HCT116 (cell line): Measurements from ENCODE around the gene LNPEP. TPM values are rescaled to one million over a fixed set of nuclear protein-coding genes. Genes with fewer than 3 reads are reported as not detected.

Experiments used
- ATAC-seq: fragments of 200-7000 bp; cut with Tn5 transposase; 2 replicates; pipeline ENCODE4 v1.9.1; 2020; ENCODE audit warnings: mild to moderate bottlenecking, moderate library complexity
- BruUV-seq: library from RNA; stranded (reverse); fragments of 400-500 nt; replicated peaks from 2 replicates; lab custom pipeline; 2021; lab: Mats Ljungman, UMichigan
- CTCF ChIA-PET: fragments of 300-600 bp; sonication (Branson Sonifier 250); formaldehyde crosslinking; loops from one replicate; lab custom pipeline; 2021; ENCODE audit warnings: antibody characterized with exemption; lab: Charles Lee
- POLR2A ChIA-PET: fragments of 300-600, 350-600 bp; sonication (Branson Sonifier 250); formaldehyde crosslinking; loops from one replicate; lab custom pipeline; 2021; ENCODE audit warnings: antibody characterized with exemption; lab: Charles Lee
- RAD21 ChIA-PET, 2 experiments: fragments of 300-600 bp; sonication (Branson Sonifier 250); formaldehyde crosslinking; loops; one replicate each; lab custom pipeline; 2023; ENCODE audit warnings: low total read pairs in 2 of 2; ENCODE audit not compliant: uncharacterized antibody in 2 of 2, unreplicated experiment in 2 of 2, low non-redundant PET in 1 of 2; lab: Charles Lee
- DNase-seq: peaks from one replicate; pipeline ENCODE4 v3.0.0-alpha.2; 2010; ENCODE audit warnings: low read depth, low spot score
- H2AFZ ChIP-seq: fragments of 200-600 bp; shearing (Covaris generic), sonication (generic); 2 replicates; pipeline ENCODE4 v1.6.1; 2017; ENCODE audit warnings: low read depth, mixed run types, mixed read lengths, antibody characterized with exemption, low read length; ENCODE audit not compliant: poor library complexity, severe bottlenecking
- H3K27ac ChIP-seq: 2 replicates; pipeline ENCODE4 v1.5.1; 2012; ENCODE audit warnings: low read depth, low read length
- H3K27me3 ChIP-seq: fragments of 200-600 bp; sonication (generic); 2 replicates; pipeline ENCODE4 v1.6.1; 2016; ENCODE audit warnings: mixed run types, low read length, mixed read lengths; ENCODE audit not compliant: insufficient read depth
- H3K36me3 ChIP-seq, 2 experiments: fragments of 200-500 bp in 1 of 2; fragments of 200-600 bp in 1 of 2; sonication (Bioruptor generic) in 1 of 2; sonication (generic) in 1 of 2; 2 replicates each; pipeline versions ENCODE4 v1.5.1 to v1.6.1; 2014 to 2016; ENCODE audit warnings: low read length in 2 of 2, inconsistent platforms in 1 of 2, mixed read lengths in 1 of 2, mixed run types in 1 of 2; ENCODE audit not compliant: insufficient read depth in 2 of 2, control insufficient read depth in 1 of 2
- H3K4me1 ChIP-seq, 2 experiments: fragments of 200-600 bp in 1 of 2; sonication (generic) in 1 of 2; 2 replicates each; pipeline versions ENCODE4 v1.5.1 to v1.6.1; 2012 to 2017; ENCODE audit warnings: low read length in 2 of 2, inconsistent platforms in 1 of 2, mild to moderate bottlenecking in 1 of 2, mixed read lengths in 1 of 2, mixed run types in 1 of 2, moderate library complexity in 1 of 2; ENCODE audit not compliant: insufficient read depth in 2 of 2, control insufficient read depth in 1 of 2
- H3K4me2 ChIP-seq: fragments of 200-600 bp; sonication (generic); 2 replicates; pipeline ENCODE4 v1.6.1; 2017; ENCODE audit warnings: mixed run types, low read length, mixed read lengths
- H3K4me3 ChIP-seq, 2 experiments: fragments of 200-600 bp in 1 of 2; sonication (generic) in 1 of 2; replicated peaks in 1 of 2; 2 replicates each; pipeline ENCODE4 v1.5.1; 2011 to 2016; ENCODE audit warnings: low read length in 2 of 2, control low read depth in 1 of 2, low read depth in 1 of 2, mild to moderate bottlenecking in 1 of 2, mixed read lengths in 1 of 2, mixed run types in 1 of 2
- H3K79me2 ChIP-seq: fragments of 200-600 bp; sonication (generic); 2 replicates; pipeline ENCODE4 v1.6.1; 2017; ENCODE audit warnings: mild to moderate bottlenecking, mixed run types, low read length, moderate library complexity, mixed read lengths; ENCODE audit not compliant: insufficient read depth
- H3K9ac ChIP-seq: fragments of 200-600 bp; sonication (generic); 2 replicates; pipeline ENCODE4 v1.6.1; 2016; ENCODE audit warnings: low read length, mixed read lengths
- H3K9me2 ChIP-seq: fragments of 200-600 bp; sonication (generic), shearing (Covaris generic); 2 replicates; pipeline ENCODE4 v1.6.1; 2017; ENCODE audit warnings: mixed run types, mild to moderate bottlenecking, moderate library complexity; ENCODE audit not compliant: insufficient read depth
- H3K9me3 ChIP-seq, 2 experiments: fragments of 200-500 bp in 1 of 2; fragments of 200-600 bp in 1 of 2; sonication (Bioruptor generic) in 1 of 2; sonication (generic) in 1 of 2; 2 replicates each; pipeline ENCODE4 v1.6.1; 2014 to 2017; ENCODE audit warnings: low read length in 2 of 2, mixed read lengths in 2 of 2, inconsistent platforms in 1 of 2, low read depth in 1 of 2, mild to moderate bottlenecking in 1 of 2, mixed run types in 1 of 2, moderate library complexity in 1 of 2; ENCODE audit not compliant: control insufficient read depth in 1 of 2, insufficient read depth in 1 of 2
- H4K20me1 ChIP-seq: fragments of 200-600 bp; sonication (generic), shearing (Covaris generic); 2 replicates; pipeline ENCODE4 v1.6.1; 2017; ENCODE audit warnings: mixed run types, mild to moderate bottlenecking, moderate library complexity; ENCODE audit not compliant: insufficient read depth
- ATF3 ChIP-seq: IDR thresholded peaks from 2 replicates; pipeline ENCODE4 v1.6.1; 2012
- CBX3 ChIP-seq: IDR thresholded peaks from 2 replicates; pipeline ENCODE4 v1.6.1; 2012; ENCODE audit warnings: low read depth
- CEBPB ChIP-seq: IDR thresholded peaks from 2 replicates; pipeline ENCODE4 v1.6.1; 2012; ENCODE audit warnings: low read depth
- CTCF ChIP-seq, 3 experiments: fragments of 200-600 bp in 1 of 3; sonication (generic) in 1 of 3; IDR thresholded peaks in 2 of 3; conservative IDR thresholded peaks in 1 of 3; 2 replicates each; pipeline ENCODE4 v1.5.1; 2012 to 2017; ENCODE audit warnings: low read depth in 2 of 3, low read length in 2 of 3, antibody characterized with exemption in 1 of 3, borderline replicate concordance in 1 of 3, control low read depth in 1 of 3, mild to moderate bottlenecking in 1 of 3, mixed read lengths in 1 of 3, mixed run types in 1 of 3, moderate library complexity in 1 of 3; ENCODE audit not compliant: insufficient read depth in 1 of 3
- EGR1 ChIP-seq: IDR thresholded peaks from 2 replicates; pipeline ENCODE4 v1.6.1; 2012; ENCODE audit warnings: low read depth
- EZH2 ChIP-seq: fragments of 200-600 bp; sonication (generic); IDR thresholded peaks from 2 replicates; pipeline ENCODE4 v1.6.1; 2017; ENCODE audit warnings: antibody characterized with exemption, mixed run types
- JUND ChIP-seq: IDR thresholded peaks from 2 replicates; pipeline ENCODE4 v1.6.1; 2012
- RAD21 ChIP-seq: IDR thresholded peaks from 2 replicates; pipeline ENCODE4 v1.6.1; 2012; ENCODE audit warnings: low read depth, mild to moderate bottlenecking
- SRF ChIP-seq: IDR thresholded peaks from 2 replicates; pipeline ENCODE4 v1.6.1; 2012; ENCODE audit warnings: low read depth
- ZNF274 ChIP-seq: fragments of 200-500 bp; sonication (Bioruptor generic); IDR thresholded peaks from 2 replicates; pipeline ENCODE4 v1.6.1; 2014; ENCODE audit warnings: mild to moderate bottlenecking, low read depth, low read length, inconsistent platforms
- intact Hi-C: fragments of 100-400 bp; cut with micrococcal nuclease; formaldehyde crosslinking; loops from 2 replicates; pipeline ENCODE4 v1.10.0; 2022
- total RNA-seq: library from RNA; stranded (reverse); gene quantifications from one replicate; pipeline ENCODE4 v1.2.1, GENCODE V29; 2021; ENCODE audit not compliant: unreplicated experiment
- TF ChIP-seq, protein P1 (sequence below): IDR thresholded peaks from 2 replicates; pipeline ENCODE4 v1.6.1; 2011; ENCODE audit warnings: mild to moderate bottlenecking, low read length, moderate library complexity; ENCODE audit not compliant: insufficient replicate concordance; ENCODE audit errors: extremely low read depth
- TF ChIP-seq, protein P2 (sequence below): IDR thresholded peaks from 2 replicates; pipeline ENCODE4 v1.6.1; 2012

The LNPEP gene
- total RNA-seq, 1 experiment from 2014 or later, result 14.9 TPM

DNA sequence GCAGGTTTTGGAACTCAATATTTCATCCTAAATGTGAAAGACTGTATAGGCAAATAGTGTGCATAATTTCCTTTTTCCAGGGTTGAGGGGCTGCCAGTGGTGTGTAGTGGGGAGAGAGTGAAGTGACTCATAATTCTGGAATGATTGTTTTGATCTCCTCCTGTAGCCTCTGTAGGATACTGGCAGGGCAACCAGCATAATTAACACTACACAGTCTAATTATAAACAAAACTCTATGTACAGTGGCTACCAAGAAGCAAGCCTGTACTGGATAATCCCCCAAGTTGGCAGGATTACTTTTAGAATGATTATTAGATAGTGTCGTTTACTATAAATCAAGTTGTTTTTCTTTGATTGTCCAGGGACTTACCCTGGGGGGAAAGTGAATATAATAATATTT lies 32.2 kb downstream of the LNPEP start (continued):
- no peak for TF ChIP-seq ATF3

DNA sequence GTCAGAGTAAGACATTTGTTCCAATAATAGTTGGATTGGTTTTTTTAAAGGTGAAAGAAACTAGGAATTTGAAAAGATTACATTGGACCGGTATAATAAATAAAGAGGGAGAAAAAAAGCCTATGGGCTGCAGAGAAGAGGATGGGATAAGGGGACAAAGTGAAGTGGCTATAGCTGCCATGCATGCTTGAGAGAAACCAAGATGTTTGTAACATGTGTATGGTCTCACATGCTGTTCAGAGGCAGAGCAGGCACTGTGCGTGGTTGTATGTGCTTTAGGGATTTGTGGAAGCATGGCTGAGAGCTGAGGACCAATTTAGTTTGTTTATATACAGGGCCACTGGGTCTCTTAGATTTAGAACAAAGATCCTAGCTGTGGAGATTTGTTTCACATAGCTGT lies 32.7 kb downstream of the LNPEP start:
- ChIA-PET RAD21 (no interaction called here), POLR2A (interaction anchor here (0.9 kb wide), 1 partner anchor 9 kb away, joined by 3 read pairs; no protein-coding TSS in a partner anchor), CTCF (no interaction called here)
- H4K20me1 ChIP-seq, result no peaks in the 10 kb centered on the region
- H3K4me3 ChIP-seq, result peak overlapping the region in 1 of 2 experiments; percentile 5; a peak in 1 of 4 replicates
- H3K4me1 ChIP-seq, result peaks cover 20 to 21% of the 10 kb centered on the region in 2 experiments
- BruUV-seq, result no TSS peak
- H3K36me3 ChIP-seq, result no peaks in the 10 kb centered on the region
- intact Hi-C loops, result no loop called here
- H3K27ac ChIP-seq, result peak overlapping the region; percentile 0; the same call in 1 of the 2 replicates
- H3K9me3 ChIP-seq, result no peaks in the 10 kb centered on the region
- H3K79me2 ChIP-seq, result peaks cover 12% of the 10 kb centered on the region
- no peak overlapping the region for H2AFZ ChIP-seq
- no peak overlapping the region for H3K9ac ChIP-seq
- H3K4me2 ChIP-seq, result peak overlapping the region; percentile 65
- ATAC-seq (peak; percentile 56), DNase-seq (no peak)
- no peaks in the 10 kb centered on the region for H3K9me2 ChIP-seq
- no peak for TF ChIP-seq CBX3
- no peak for TF ChIP-seq JUND
- TF ChIP-seq RAD21, result no peak
- TF ChIP-seq ZNF274, result no peak
- TF ChIP-seq CEBPB, result no peak
- TF ChIP-seq EGR1, result no peak
- TF ChIP-seq, protein P1, sequence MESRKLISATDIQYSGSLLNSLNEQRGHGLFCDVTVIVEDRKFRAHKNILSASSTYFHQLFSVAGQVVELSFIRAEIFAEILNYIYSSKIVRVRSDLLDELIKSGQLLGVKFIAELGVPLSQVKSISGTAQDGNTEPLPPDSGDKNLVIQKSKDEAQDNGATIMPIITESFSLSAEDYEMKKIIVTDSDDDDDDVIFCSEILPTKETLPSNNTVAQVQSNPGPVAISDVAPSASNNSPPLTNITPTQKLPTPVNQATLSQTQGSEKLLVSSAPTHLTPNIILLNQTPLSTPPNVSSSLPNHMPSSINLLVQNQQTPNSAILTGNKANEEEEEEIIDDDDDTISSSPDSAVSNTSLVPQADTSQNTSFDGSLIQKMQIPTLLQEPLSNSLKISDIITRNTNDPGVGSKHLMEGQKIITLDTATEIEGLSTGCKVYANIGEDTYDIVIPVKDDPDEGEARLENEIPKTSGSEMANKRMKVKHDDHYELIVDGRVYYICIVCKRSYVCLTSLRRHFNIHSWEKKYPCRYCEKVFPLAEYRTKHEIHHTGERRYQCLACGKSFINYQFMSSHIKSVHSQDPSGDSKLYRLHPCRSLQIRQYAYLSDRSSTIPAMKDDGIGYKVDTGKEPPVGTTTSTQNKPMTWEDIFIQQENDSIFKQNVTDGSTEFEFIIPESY, result no peak
- TF ChIP-seq EZH2, result no peak
- TF ChIP-seq CTCF (IDR thresholded peaks at IDR 0.05 in 2 of 3, conservative IDR thresholded peaks at IDR 0.05 in 1 of 3; ENCODE audit: borderline replicate concordance in 1 of 3, insufficient read depth in 1 of 3, low read depth in 2 of 3, low read length in 2 of 3), result no peak
- no peak for TF ChIP-seq SRF
- TF ChIP-seq, protein P2, sequence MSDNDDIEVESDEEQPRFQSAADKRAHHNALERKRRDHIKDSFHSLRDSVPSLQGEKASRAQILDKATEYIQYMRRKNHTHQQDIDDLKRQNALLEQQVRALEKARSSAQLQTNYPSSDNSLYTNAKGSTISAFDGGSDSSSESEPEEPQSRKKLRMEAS, result no peak
- no peaks in the 10 kb centered on the region for H3K27me3 ChIP-seq
